CD4-positive, alpha-beta T cell (primary cell): ENCODE results near the gene SULT1C2. TPM values are rescaled to one million over a fixed set of nuclear protein-coding genes. Genes with fewer than 3 reads are reported as not detected.

ENCODE experiments used
- ATAC-seq: fragments of 200-7000 bp; cut with Tn5 transposase; one replicate; pipeline ENCODE4 v1.10.0; 2022; ENCODE audit warnings: mild to moderate bottlenecking; ENCODE audit not compliant: poor library complexity
- CTCF ChIA-PET: fragments of 350-600 bp; sonication (Branson Sonifier 250); formaldehyde crosslinking; loops from one replicate; lab custom pipeline; 2021; ENCODE audit warnings: antibody characterized with exemption, inconsistent platforms; lab: Charles Lee
- POLR2A ChIA-PET: fragments of 350-600 bp; sonication (Branson Sonifier 250); formaldehyde crosslinking; loops from one replicate; lab custom pipeline; 2021; ENCODE audit warnings: antibody characterized with exemption, inconsistent platforms; lab: Charles Lee
- DNase-seq, 14 experiments: peaks; one replicate each; pipeline ENCODE4 v3.0.0-alpha.2; 2013 to 2020; ENCODE audit warnings: mixed read lengths in 2 of 14
- H3K27ac ChIP-seq, 2 donors: one replicate each; pipeline versions ENCODE4 v1.5.1 to v1.7.0; 2013; ENCODE audit warnings: low read length in 2 of 2, low read depth in 1 of 2, mild to moderate bottlenecking in 1 of 2
- H3K27me3 ChIP-seq, 2 experiments: 1 replicate in 1 of 2; 2 replicates in 1 of 2; pipeline versions ENCODE4 v1.6.1 to v1.7.0; 2013; ENCODE audit warnings: low read length in 2 of 2, control low read depth in 1 of 2, mild to moderate bottlenecking in 1 of 2, moderate library complexity in 1 of 2; ENCODE audit not compliant: insufficient read depth in 2 of 2, control insufficient read depth in 1 of 2
- H3K36me3 ChIP-seq: one replicate; pipeline ENCODE4 v1.6.1; 2013; ENCODE audit warnings: low read length, control low read depth; ENCODE audit not compliant: insufficient read depth
- H3K4me1 ChIP-seq: one replicate; pipeline ENCODE4 v1.6.1; 2013; ENCODE audit warnings: low read length, control low read depth; ENCODE audit not compliant: insufficient read depth
- H3K4me3 ChIP-seq: one replicate; pipeline ENCODE4 v1.5.1; 2013; ENCODE audit warnings: mild to moderate bottlenecking, low read length, moderate library complexity
- H3K9me3 ChIP-seq, 2 experiments: 1 replicate in 1 of 2; 2 replicates in 1 of 2; pipeline versions ENCODE4 v1.6.1 to v1.7.0; 2013; ENCODE audit warnings: low read length in 2 of 2, mild to moderate bottlenecking in 2 of 2, control low read depth in 1 of 2, moderate library complexity in 1 of 2; ENCODE audit not compliant: control insufficient read depth in 1 of 2, insufficient read depth in 1 of 2
- H3K27ac Mint-ChIP-seq: one replicate; pipeline ENCODE4 v1.8.0; 2020; ENCODE audit warnings: mixed read lengths
- H3K27me3 Mint-ChIP-seq: one replicate; pipeline ENCODE4 v1.8.0; 2021; ENCODE audit warnings: mixed read lengths
- H3K36me3 Mint-ChIP-seq: one replicate; pipeline ENCODE4 v1.8.0; 2021; ENCODE audit warnings: low read depth, mixed read lengths
- H3K4me1 Mint-ChIP-seq: one replicate; pipeline ENCODE4 v1.8.0; 2021; ENCODE audit warnings: low read depth, mixed read lengths
- H3K4me3 Mint-ChIP-seq: one replicate; pipeline ENCODE4 v1.8.0; 2020; ENCODE audit warnings: mild to moderate bottlenecking, mixed read lengths
- H3K9me3 Mint-ChIP-seq: one replicate; pipeline ENCODE4 v1.8.0; 2020; ENCODE audit warnings: mixed read lengths
- CTCF ChIP-seq: fragments of 200-600 bp; IDR thresholded peaks from one replicate; pipeline ENCODE4 v1.8.0; 2022; ENCODE audit warnings: antibody characterized with exemption, mild to moderate bottlenecking
- intact Hi-C, 2 experiments: fragments of 100-400 bp; cut with DNase I in 1 of 2; cut with micrococcal nuclease in 1 of 2; formaldehyde crosslinking; loops; one replicate each; pipeline versions ENCODE4 v1.15.1 to v1.9.0; 2023 to 2025; cut with DNase I, micrococcal nuclease
- total RNA-seq, 174 experiments: library from RNA in 2 of 174; stranded (reverse) in 2 of 174; gene quantifications; one replicate each; pipeline ENCODE4 v1.2.3 and lab custom pipeline; 2021 to 2026

The SULT1C2 gene
- total RNA-seq, 2 experiments from 2014 or later, result not detected

- Mint-ChIP-seq H3K27me3 (peaks cover 23% of the 10 kb centered on the region), H3K9me3 (no peaks in the 10 kb centered on the region), H3K4me3 (no peak overlapping the region), H3K36me3 (no peaks in the 10 kb centered on the region), H3K27ac (no peak overlapping the region), H3K4me1 (no peaks in the 10 kb centered on the region)
- TF ChIP-seq CTCF, result no peak
- Histone ChIP-seq H3K27me3 (peaks cover 0 to 4% of the 10 kb centered on the region in 2 experiments), H3K27ac (no peak overlapping the region), H3K9me3 (no peaks in the 10 kb centered on the region), H3K4me1 (no peaks in the 10 kb centered on the region), H3K36me3 (no peaks in the 10 kb centered on the region), H3K4me3 (no peak overlapping the region)
- ChIA-PET CTCF (no interaction called here), POLR2A (no interaction called here)
- intact Hi-C loops, result no loop called here
- ATAC-seq, result no peak
- DNase-seq, result no peak
Observed at GRCh38 chr2:108324531-108325255, 36.0 kb downstream of the SULT1C2 start.

- H3K4me1 Mint-ChIP-seq, result no peaks in the 10 kb centered on the region
- no peak overlapping the region for H3K27ac Mint-ChIP-seq
- Histone ChIP-seq H3K27ac (no peak overlapping the region), H3K9me3 (no peaks in the 10 kb centered on the region), H3K4me3 (no peak overlapping the region), H3K4me1 (no peaks in the 10 kb centered on the region), H3K27me3 (peaks cover 0 to 4% of the 10 kb centered on the region in 2 experiments), H3K36me3 (no peaks in the 10 kb centered on the region)
- POLR2A ChIA-PET, result no interaction called here
- no peak for DNase-seq
- CTCF ChIA-PET, result no interaction called here
- TF ChIP-seq CTCF, result no peak
- no peak overlapping the region for H3K4me3 Mint-ChIP-seq
- ATAC-seq, result no peak
- H3K9me3 Mint-ChIP-seq, result no peaks in the 10 kb centered on the region
- H3K27me3 Mint-ChIP-seq, result peaks cover 27% of the 10 kb centered on the region
- no peaks in the 10 kb centered on the region for H3K36me3 Mint-ChIP-seq
- intact Hi-C loops, result no loop called here
Observed at GRCh38 chr2:108325756-108326155, 37.1 kb downstream of the SULT1C2 start.

- CTCF ChIA-PET, result no interaction called here
- H3K4me3 Mint-ChIP-seq, result no peak overlapping the region
- H3K27ac Mint-ChIP-seq, result no peak overlapping the region
Observed at GRCh38 chr2:108329771-108330170, 41.1 kb downstream of the SULT1C2 start.

More at GRCh38 chr2:108329771-108330170, 41.1 kb downstream of the SULT1C2 start:
- ATAC-seq (no peak), DNase-seq (no peak)
- no peak overlapping the region for H3K4me3 ChIP-seq
- no peaks in the 10 kb centered on the region for H3K9me3 ChIP-seq
- no peak overlapping the region for H3K27ac ChIP-seq
- no peak for TF ChIP-seq CTCF
- H3K27me3 ChIP-seq, result peaks cover 0 to 4% of the 10 kb centered on the region in 2 experiments
- H3K4me1 ChIP-seq, result no peaks in the 10 kb centered on the region
- Mint-ChIP-seq H3K9me3 (no peaks in the 10 kb centered on the region), H3K27me3 (peaks cover 17% of the 10 kb centered on the region), H3K36me3 (no peaks in the 10 kb centered on the region), H3K4me1 (no peaks in the 10 kb centered on the region)
- intact Hi-C loops, result no loop called here
- POLR2A ChIA-PET, result no interaction called here
- H3K36me3 ChIP-seq, result no peaks in the 10 kb centered on the region
